T-helper 17 cell (primary cell): ENCODE measurements around the gene HPS1. TPM values are rescaled to one million over a fixed set of nuclear protein-coding genes. Genes with fewer than 3 reads are reported as not detected.

Experiments
- ATAC-seq: fragments of 150-1000 bp; cut with Tn5 transposase; 2 replicates; pipeline ENCODE4 v1.10.0; 2021; ENCODE audit warnings: mild to moderate bottlenecking, moderate library complexity
- DNase-seq, 3 donors: peaks; one replicate each; pipeline versions ENCODE4 v3.0.0 to v3.0.0-alpha.2; 2020 to 2021
- H3K9me3 ChIP-seq: one replicate; pipeline ENCODE4 v1.7.0; 2013; ENCODE audit warnings: low read length, mild to moderate bottlenecking; ENCODE audit not compliant: control insufficient read depth, poor library complexity, severe bottlenecking
- H3K27ac Mint-ChIP-seq: one replicate; pipeline ENCODE4 v1.8.0; 2022; ENCODE audit warnings: mild to moderate bottlenecking, moderate library complexity, mixed read lengths
- H3K27me3 Mint-ChIP-seq: one replicate; pipeline ENCODE4 v1.8.0; 2022; ENCODE audit warnings: mixed read lengths
- H3K36me3 Mint-ChIP-seq: one replicate; pipeline ENCODE4 v1.8.0; 2022; ENCODE audit warnings: low read depth, mixed read lengths
- H3K4me1 Mint-ChIP-seq: one replicate; pipeline ENCODE4 v1.8.0; 2022; ENCODE audit warnings: mild to moderate bottlenecking, mixed read lengths
- H3K4me3 Mint-ChIP-seq: one replicate; pipeline ENCODE4 v1.8.0; 2022; ENCODE audit warnings: mild to moderate bottlenecking, moderate library complexity, mixed read lengths
- total RNA-seq, 4 donors: library from RNA in 2 of 4; stranded (reverse) in 2 of 4; gene quantifications; one replicate each; pipeline ENCODE4 v1.2.3 and lab custom pipeline; 2022 to 2026

HPS1 gene
- total RNA-seq, 2 donors from 2014 or later: 76.5 to 79.3 TPM

GRCh38 chr10:98378722-98379121, 68.0 kb downstream of the HPS1 start:
- H3K27ac Mint-ChIP-seq: no peak overlapping the region
- peaks cover 5% of the 10 kb centered on the region for H3K4me1 Mint-ChIP-seq
- DNase-seq: no peak
- no peak overlapping the region for H3K4me3 Mint-ChIP-seq
- peaks cover 19% of the 10 kb centered on the region for H3K27me3 Mint-ChIP-seq
- no peaks in the 10 kb centered on the region for H3K9me3 ChIP-seq
- H3K36me3 Mint-ChIP-seq: peaks cover 4% of the 10 kb centered on the region
- ATAC-seq: no peak

DNA sequence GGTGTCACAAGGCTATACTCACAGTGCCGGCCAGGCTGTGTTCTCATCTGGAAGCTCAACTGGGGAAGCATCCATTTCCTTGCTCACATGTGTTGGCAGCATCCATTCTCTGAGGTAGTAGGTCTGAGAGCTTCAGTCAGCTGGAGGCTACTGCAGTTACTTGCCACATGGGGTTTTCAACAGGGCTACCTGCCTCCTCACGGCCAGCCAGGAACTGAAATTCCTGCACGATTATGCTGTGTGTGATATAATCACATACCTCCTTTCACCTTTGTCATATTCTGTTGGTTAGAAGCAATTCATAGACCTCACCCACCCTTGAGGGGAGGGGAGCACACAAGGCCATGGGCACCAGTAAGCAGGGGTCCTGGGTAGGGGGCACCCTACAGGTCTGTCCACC, 69.2 kb downstream of the HPS1 start:
- Mint-ChIP-seq H3K27me3 (peaks cover 20% of the 10 kb centered on the region), H3K27ac (no peak overlapping the region), H3K36me3 (peaks cover 4% of the 10 kb centered on the region), H3K4me3 (no peak overlapping the region), H3K4me1 (peaks cover 5% of the 10 kb centered on the region)
- DNase-seq (no peak), ATAC-seq (no peak)
- no peaks in the 10 kb centered on the region for H3K9me3 ChIP-seq

- Mint-ChIP-seq H3K4me1 (peaks cover 5% of the 10 kb centered on the region), H3K27ac (no peak overlapping the region), H3K36me3 (peaks cover 4% of the 10 kb centered on the region), H3K27me3 (peaks cover 25% of the 10 kb centered on the region), H3K4me3 (no peak overlapping the region)
- DNase-seq (no peak), ATAC-seq (no peak)
- no peaks in the 10 kb centered on the region for H3K9me3 ChIP-seq
These were observed 69.7 kb downstream of the HPS1 start for GRCh38 chr10:98377001-98377400.

- DNase-seq: no peak
- no peak for ATAC-seq
- H3K27ac Mint-ChIP-seq: no peak overlapping the region
- no peak overlapping the region for H3K4me3 Mint-ChIP-seq
- H3K36me3 Mint-ChIP-seq: peaks cover 4% of the 10 kb centered on the region
- H3K27me3 Mint-ChIP-seq: peaks cover 29% of the 10 kb centered on the region
- peaks cover 5% of the 10 kb centered on the region for H3K4me1 Mint-ChIP-seq
- H3K9me3 ChIP-seq: no peaks in the 10 kb centered on the region
These were observed 70.2 kb downstream of the HPS1 start for GRCh38 chr10:98376485-98376884.

DNA sequence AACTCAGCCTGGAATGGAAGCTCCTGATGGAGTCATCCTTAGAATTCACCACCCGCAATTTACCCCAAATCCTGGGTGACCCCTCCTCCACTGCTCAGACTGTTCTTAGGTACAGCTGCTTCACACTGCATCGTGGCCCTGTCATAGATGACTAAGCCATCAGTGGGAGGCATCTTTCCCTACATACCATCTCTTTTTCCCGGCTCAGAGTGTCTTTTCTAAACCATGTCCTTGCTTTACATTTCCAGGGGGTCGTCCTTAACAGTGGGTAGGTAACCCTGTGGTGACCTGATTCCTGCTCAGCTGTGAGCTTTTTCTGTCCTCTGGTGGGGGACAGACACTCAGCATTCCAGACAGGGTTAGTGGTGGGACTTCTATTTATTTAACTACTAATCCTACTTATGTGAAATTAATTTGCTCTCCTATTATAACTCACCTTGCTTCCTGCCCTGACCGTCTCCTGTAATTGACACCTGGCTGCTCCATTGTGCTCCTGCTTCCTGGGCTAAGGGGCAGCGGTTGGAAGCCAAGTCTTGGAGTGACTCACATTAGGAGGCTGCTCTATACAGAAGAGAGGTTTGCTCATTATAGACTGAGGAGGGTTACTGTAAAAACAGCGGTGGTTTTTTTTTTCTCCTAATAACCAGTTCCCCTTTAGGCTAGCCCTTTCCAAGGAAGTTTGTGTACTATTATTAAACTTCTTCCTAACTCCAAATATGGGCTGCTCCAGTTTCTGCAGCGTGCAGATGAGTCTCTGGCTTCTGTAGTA, 72.3 kb downstream of the HPS1 start:
- ATAC-seq: no peak

DNA sequence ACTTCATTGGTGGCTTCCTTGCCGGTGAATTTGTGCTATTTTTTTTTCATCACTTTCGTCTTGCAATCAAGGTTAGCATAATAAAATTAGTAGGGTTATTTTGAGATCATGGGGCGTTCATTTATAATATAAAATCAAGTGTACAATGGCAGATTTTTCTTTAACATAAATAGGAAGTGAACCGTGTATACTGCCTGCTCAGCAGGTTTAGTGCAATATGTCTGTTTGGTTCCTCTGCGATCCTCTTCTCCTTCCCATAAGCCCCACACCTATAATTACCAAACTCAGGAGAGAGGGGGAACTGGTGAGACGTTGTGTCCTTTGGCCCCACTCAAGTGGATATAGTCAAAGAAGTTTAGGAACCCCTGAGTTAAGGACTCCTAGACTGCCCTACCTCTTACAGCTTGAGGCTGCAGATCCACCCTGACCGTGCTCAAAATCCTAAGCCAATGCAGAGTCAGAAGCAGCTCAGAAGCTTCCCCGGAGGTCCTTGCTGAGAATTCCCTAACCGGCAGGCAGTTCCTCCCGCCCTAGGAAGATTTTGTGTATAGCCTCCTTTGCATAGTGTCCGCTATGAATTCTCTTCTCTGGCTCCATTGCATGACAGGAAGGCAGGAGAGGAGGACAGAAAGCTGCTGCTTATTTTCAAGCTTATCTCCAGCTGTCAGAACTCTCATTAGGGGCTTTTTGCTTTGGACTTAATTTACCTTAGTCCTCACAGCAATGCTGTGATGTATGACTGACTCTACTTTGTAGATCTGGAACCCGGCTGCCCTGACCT, 73.3 kb downstream of the HPS1 start:
- H3K36me3 Mint-ChIP-seq: no peaks in the 10 kb centered on the region
- H3K27me3 Mint-ChIP-seq: peaks cover 43% of the 10 kb centered on the region
- ATAC-seq (no peak), DNase-seq (no peak)
- H3K9me3 ChIP-seq: no peaks in the 10 kb centered on the region
- no peak overlapping the region for H3K27ac Mint-ChIP-seq
- no peak overlapping the region for H3K4me3 Mint-ChIP-seq
- peaks cover 5% of the 10 kb centered on the region for H3K4me1 Mint-ChIP-seq

More for the DNA sequence above, 72.3 kb downstream of the HPS1 start:
- H3K9me3 ChIP-seq: no peaks in the 10 kb centered on the region
- H3K4me3 Mint-ChIP-seq: no peak overlapping the region
- peaks cover 4% of the 10 kb centered on the region for H3K36me3 Mint-ChIP-seq
- no peak for DNase-seq
- H3K27ac Mint-ChIP-seq: no peak overlapping the region
- H3K27me3 Mint-ChIP-seq: peaks cover 41% of the 10 kb centered on the region
- peaks cover 5% of the 10 kb centered on the region for H3K4me1 Mint-ChIP-seq

GRCh38 chr10:98370831-98371820, 75.6 kb downstream of the HPS1 start:
- Mint-ChIP-seq H3K4me1 (peaks cover 5% of the 10 kb centered on the region), H3K27me3 (peaks cover 49% of the 10 kb centered on the region), H3K4me3 (no peak overlapping the region), H3K27ac (no peak overlapping the region), H3K36me3 (peaks cover 2% of the 10 kb centered on the region)
- H3K9me3 ChIP-seq: no peaks in the 10 kb centered on the region
- ATAC-seq (no peak), DNase-seq (no peak)

DNA sequence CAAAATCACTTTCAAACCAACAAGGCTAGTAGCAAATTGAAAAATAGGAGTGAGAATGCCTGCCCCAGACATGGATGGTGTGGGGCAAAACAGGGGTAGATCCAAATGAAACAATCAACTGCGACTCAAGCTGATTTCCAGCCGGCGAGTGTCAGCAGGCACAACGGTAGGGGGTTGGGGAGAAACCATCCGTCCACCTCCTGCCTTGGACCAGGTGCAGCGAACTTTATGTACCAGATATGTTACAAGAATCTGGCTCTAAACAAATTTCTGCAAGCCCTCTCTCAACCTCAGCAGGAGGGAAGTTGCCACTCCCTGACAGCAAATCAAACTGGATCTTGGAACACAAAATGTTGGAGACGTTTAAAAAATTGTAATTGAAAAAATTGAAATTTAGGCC, 76.9 kb downstream of the HPS1 start:
- H3K9me3 ChIP-seq: no peaks in the 10 kb centered on the region
- H3K27me3 Mint-ChIP-seq: peaks cover 41% of the 10 kb centered on the region
- H3K27ac Mint-ChIP-seq: no peak overlapping the region
- H3K36me3 Mint-ChIP-seq: peaks cover 3% of the 10 kb centered on the region
- H3K4me3 Mint-ChIP-seq: no peak overlapping the region
- peaks cover 5% of the 10 kb centered on the region for H3K4me1 Mint-ChIP-seq
- DNase-seq (no peak), ATAC-seq (no peak)

GRCh38 chr10:98368644-98369043, 78.1 kb downstream of the HPS1 start:
- no peak for ATAC-seq
- H3K36me3 Mint-ChIP-seq: peaks cover 3% of the 10 kb centered on the region

DNA sequence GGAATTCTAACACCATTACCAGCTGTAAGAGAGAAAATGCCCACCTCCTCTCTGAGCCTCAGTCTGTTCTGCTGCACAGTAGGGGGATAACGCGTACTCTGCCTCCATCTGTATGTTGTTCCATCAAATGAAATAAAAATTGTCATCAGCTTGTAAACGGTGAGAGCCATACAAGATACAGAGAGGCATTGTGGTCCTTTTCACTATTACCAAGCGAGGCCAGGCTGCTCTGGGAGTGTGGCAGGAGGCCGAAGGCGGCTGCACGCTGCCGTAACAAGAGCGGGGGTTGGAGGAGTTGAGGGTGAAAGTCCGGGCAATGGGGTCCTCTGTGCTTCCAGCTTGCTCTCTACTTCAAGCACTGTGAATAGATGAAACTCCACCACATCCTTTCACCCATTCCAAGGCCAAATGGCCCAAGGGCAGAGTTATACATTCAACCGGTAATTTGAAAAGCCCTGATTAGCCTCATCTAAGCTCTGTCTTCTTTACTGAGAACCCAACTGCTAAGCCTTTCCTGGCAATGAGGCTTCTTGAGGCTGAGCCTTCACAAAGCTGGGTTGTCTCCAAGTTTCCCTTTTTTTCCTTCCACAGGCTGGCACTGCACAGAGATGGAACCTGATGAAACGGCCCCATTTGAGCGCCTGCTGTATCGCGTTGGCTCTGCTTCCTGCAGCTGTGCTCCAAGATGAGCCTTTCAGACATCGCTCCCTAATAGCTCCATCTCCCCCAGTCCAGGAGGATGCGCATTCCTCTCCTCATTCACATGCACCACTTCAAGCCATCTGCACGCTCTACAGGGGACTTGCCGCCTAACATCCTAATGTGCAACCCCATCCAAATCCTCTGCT, 78.9 kb downstream of the HPS1 start:
- H3K27me3 Mint-ChIP-seq: peaks cover 37% of the 10 kb centered on the region
- H3K4me1 Mint-ChIP-seq: no peaks in the 10 kb centered on the region
- ATAC-seq (no peak), DNase-seq (no peak)
- no peak overlapping the region for H3K4me3 Mint-ChIP-seq
- H3K36me3 Mint-ChIP-seq: peaks cover 3% of the 10 kb centered on the region
- no peak overlapping the region for H3K27ac Mint-ChIP-seq
- H3K9me3 ChIP-seq: no peaks in the 10 kb centered on the region

More at GRCh38 chr10:98368644-98369043, 78.1 kb downstream of the HPS1 start:
- Mint-ChIP-seq H3K27ac (no peak overlapping the region), H3K4me1 (no peaks in the 10 kb centered on the region), H3K4me3 (no peak overlapping the region), H3K27me3 (peaks cover 36% of the 10 kb centered on the region)
- no peaks in the 10 kb centered on the region for H3K9me3 ChIP-seq
- DNase-seq: no peak
